H9 (cell line): ENCODE measurements around the gene PLCL1. TPM values are rescaled to one million over a fixed set of nuclear protein-coding genes. Genes with fewer than 3 reads are reported as not detected.

ENCODE experiments used
- DNase-seq: peaks from one replicate; pipeline ENCODE4 v3.0.0-alpha.2; 2017
- H2AFZ ChIP-seq: one replicate; pipeline ENCODE4 v1.6.1; 2013; ENCODE audit warnings: mild to moderate bottlenecking, low read length, control low read depth, moderate library complexity
- H2AK5ac ChIP-seq: 2 replicates; pipeline ENCODE4 v1.6.1; 2013; ENCODE audit warnings: low read length, control low read depth, mixed read lengths; ENCODE audit not compliant: insufficient read length
- H2BK120ac ChIP-seq: one replicate; pipeline ENCODE4 v1.6.1; 2013; ENCODE audit warnings: low read depth, mild to moderate bottlenecking, low read length, control low read depth, inconsistent platforms; ENCODE audit not compliant: poor library complexity, severe bottlenecking
- H2BK12ac ChIP-seq: 2 replicates; pipeline ENCODE4 v1.6.1; 2013; ENCODE audit warnings: low read length, control low read depth, mixed read lengths, low read depth; ENCODE audit not compliant: insufficient read length
- H2BK15ac ChIP-seq: 2 replicates; pipeline ENCODE4 v1.6.1; 2013; ENCODE audit warnings: low read depth, low read length, control low read depth
- H2BK20ac ChIP-seq: one replicate; pipeline ENCODE4 v1.6.1; 2013; ENCODE audit warnings: low read depth, mild to moderate bottlenecking, low read length, control low read depth, inconsistent platforms; ENCODE audit not compliant: poor library complexity, severe bottlenecking
- H2BK5ac ChIP-seq: 2 replicates; pipeline ENCODE4 v1.6.1; 2013; ENCODE audit warnings: low read length, control low read depth, mixed read lengths; ENCODE audit not compliant: insufficient read length
- H3K14ac ChIP-seq: 2 replicates; pipeline ENCODE4 v1.6.1; 2013; ENCODE audit warnings: low read length, control low read depth; ENCODE audit not compliant: insufficient read depth
- H3K18ac ChIP-seq: 2 replicates; pipeline ENCODE4 v1.6.1; 2013; ENCODE audit warnings: low read depth, mild to moderate bottlenecking, mixed read lengths, low read length, control low read depth; ENCODE audit not compliant: insufficient read length
- H3K23ac ChIP-seq: 2 replicates; pipeline ENCODE4 v1.6.1; 2013; ENCODE audit warnings: low read length, control low read depth, mixed read lengths, low read depth; ENCODE audit not compliant: insufficient read length
- H3K23me2 ChIP-seq: 2 replicates; pipeline ENCODE4 v1.6.1; 2013; ENCODE audit warnings: low read depth, mild to moderate bottlenecking, mixed read lengths, low read length, control low read depth; ENCODE audit not compliant: insufficient read length, poor library complexity, severe bottlenecking
- H3K27ac ChIP-seq: 2 replicates; pipeline ENCODE4 v1.5.1; 2013; ENCODE audit warnings: low read length, control low read depth, mixed read lengths, low read depth; ENCODE audit not compliant: insufficient read length
- H3K27me3 ChIP-seq: 2 replicates; pipeline ENCODE4 v1.6.1; 2013; ENCODE audit warnings: low read length, control low read depth, inconsistent platforms; ENCODE audit not compliant: insufficient read depth
- H3K4ac ChIP-seq: 2 replicates; pipeline ENCODE4 v1.6.1; 2013; ENCODE audit warnings: low read depth, mild to moderate bottlenecking, control low read depth, inconsistent platforms, low read length, moderate library complexity
- H3K4me1 ChIP-seq: 2 replicates; pipeline ENCODE4 v1.6.1; 2013; ENCODE audit warnings: low read length, control low read depth, inconsistent platforms; ENCODE audit not compliant: insufficient read depth
- H3K4me2 ChIP-seq: 2 replicates; pipeline ENCODE4 v1.6.1; 2013; ENCODE audit warnings: low read length, control low read depth, mixed read lengths; ENCODE audit not compliant: insufficient read length, insufficient read depth
- H3K56ac ChIP-seq: 2 replicates; pipeline ENCODE4 v1.6.1; 2013; ENCODE audit warnings: low read depth, mild to moderate bottlenecking, mixed read lengths, low read length, control low read depth; ENCODE audit not compliant: insufficient read length
- H3K79me1 ChIP-seq: 2 replicates; pipeline ENCODE4 v1.6.1; 2013; ENCODE audit warnings: low read depth, mild to moderate bottlenecking, moderate library complexity, low read length, control low read depth, inconsistent platforms; ENCODE audit not compliant: insufficient read depth, poor library complexity, severe bottlenecking
- H3K79me2 ChIP-seq: 2 replicates; pipeline ENCODE4 v1.6.1; 2013; ENCODE audit warnings: low read length, control low read depth, inconsistent platforms; ENCODE audit not compliant: insufficient read depth
- H3K9ac ChIP-seq: 2 replicates; pipeline ENCODE4 v1.6.1; 2013; ENCODE audit warnings: low read length, control low read depth, mixed read lengths; ENCODE audit not compliant: insufficient read length; ENCODE audit errors: extremely low read depth
- H3K9me3 ChIP-seq: one replicate; pipeline ENCODE4 v1.6.1; 2013; ENCODE audit warnings: low read depth, low read length, inconsistent platforms; ENCODE audit not compliant: control insufficient read depth
- H3T11ph ChIP-seq: one replicate; pipeline ENCODE4 v1.6.1; 2013; ENCODE audit warnings: mild to moderate bottlenecking, low read length, control low read depth, inconsistent platforms
- H4K20me1 ChIP-seq: one replicate; pipeline ENCODE4 v1.6.1; 2013; ENCODE audit not compliant: control insufficient read depth, insufficient read length, insufficient read depth
- H4K5ac ChIP-seq: 2 replicates; pipeline ENCODE4 v1.6.1; 2013; ENCODE audit warnings: low read depth, mild to moderate bottlenecking, mixed read lengths, low read length, control low read depth; ENCODE audit not compliant: insufficient read length
- H4K8ac ChIP-seq: replicated peaks from 2 replicates; pipeline ENCODE4 v1.6.1; 2013; ENCODE audit warnings: low read length, control low read depth, mixed read lengths, low read depth; ENCODE audit not compliant: insufficient read length
- H4K91ac ChIP-seq: 2 replicates; pipeline ENCODE4 v1.6.1; 2013; ENCODE audit warnings: low read depth, mild to moderate bottlenecking, moderate library complexity, mixed read lengths, low read length, control low read depth; ENCODE audit not compliant: insufficient read length
- H3K27ac Mint-ChIP-seq, 3 experiments: 2 replicates in 2 of 3; 3 replicates in 1 of 3; pipeline ENCODE4 v1.8.0; 2020 to 2021; ENCODE audit warnings: mixed read lengths in 3 of 3, mild to moderate bottlenecking in 1 of 3, moderate library complexity in 1 of 3
- H3K27me3 Mint-ChIP-seq: 2 replicates; pipeline ENCODE4 v1.8.0; 2021; ENCODE audit warnings: low read depth, mild to moderate bottlenecking, moderate library complexity, mixed read lengths
- H3K36me3 Mint-ChIP-seq, 3 experiments: 2 replicates in 2 of 3; 3 replicates in 1 of 3; pipeline ENCODE4 v1.8.0; 2020 to 2021; ENCODE audit warnings: low read depth in 3 of 3, mixed read lengths in 3 of 3; ENCODE audit not compliant: insufficient read depth in 1 of 3
- H3K4me1 Mint-ChIP-seq, 2 experiments: 2 replicates each; pipeline ENCODE4 v1.8.0; 2020; ENCODE audit warnings: mixed read lengths in 2 of 2
- H3K4me3 Mint-ChIP-seq, 2 experiments: 2 replicates in 1 of 2; 3 replicates in 1 of 2; pipeline ENCODE4 v1.8.0; 2020 to 2021; ENCODE audit warnings: mild to moderate bottlenecking in 2 of 2, mixed read lengths in 2 of 2, moderate library complexity in 1 of 2
- H3K9me3 Mint-ChIP-seq, 2 experiments: 2 replicates in 1 of 2; 3 replicates in 1 of 2; pipeline ENCODE4 v1.8.0; 2020; ENCODE audit warnings: mild to moderate bottlenecking in 2 of 2, mixed read lengths in 2 of 2, moderate library complexity in 1 of 2
- WGBS: extraction: QIAGEN DNeasy Blood & Tissue Kit; methylation state at CpG from one replicate; pipeline ENCODE4 v1.1.7; 2013; ENCODE audit warnings: missing lambda C conversion rate, low lambda C conversion rate, mixed read lengths; ENCODE audit not compliant: insufficient read length; ENCODE audit errors: extremely low coverage; 5-methylcytosine and 5-hydroxymethylcytosine counted together
- total RNA-seq: library from RNA; stranded (reverse); gene quantifications from 2 replicates; pipeline ENCODE4 v1.2.1, GENCODE V29; 2021
- TF ChIP-seq, protein P1 (sequence below): fragments of 200-600 bp; sonication (generic); conservative IDR thresholded peaks from 3 replicates; pipeline ENCODE4 v1.8.0; 2021; ENCODE audit warnings: antibody characterized with exemption, mild to moderate bottlenecking

The PLCL1 gene
- total RNA-seq, 1 experiment from 2014 or later: 0.04 TPM

DNA sequence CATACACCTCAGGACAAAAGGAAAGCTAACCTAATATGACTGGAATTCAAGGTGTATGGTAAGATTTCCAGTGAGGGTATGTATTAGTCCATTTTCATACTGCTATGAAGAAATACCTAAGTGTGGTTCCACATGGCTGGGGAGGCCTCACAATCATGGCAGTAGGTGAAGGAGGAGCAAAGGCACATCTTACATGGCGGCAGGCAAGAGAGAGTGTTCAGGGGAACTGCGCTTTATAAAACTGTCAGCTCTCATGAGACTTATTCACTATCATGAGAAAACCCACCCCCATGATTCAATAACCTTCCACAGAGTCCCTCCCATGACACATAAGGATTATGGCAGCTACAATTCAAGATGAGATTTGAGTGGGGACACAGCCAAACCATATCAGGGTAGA is 186.0 kb downstream of the PLCL1 start:
- WGBS: no CpG with 5 or more reads among the region's 2 CpGs
- no peak overlapping the region for H3K18ac ChIP-seq
- H3K56ac ChIP-seq: no peak overlapping the region
- no peak overlapping the region for H3K27ac Mint-ChIP-seq
- H3K9me3 ChIP-seq: no peaks in the 10 kb centered on the region
- H3T11ph ChIP-seq: no peak overlapping the region
- H3K79me1 ChIP-seq: no peaks in the 10 kb centered on the region
- H3K36me3 Mint-ChIP-seq: peaks cover 1 to 12% (median 2%) of the 10 kb centered on the region in 3 experiments; a peak in 5 of 7 replicates
- no peaks in the 10 kb centered on the region for H3K23me2 ChIP-seq
- no peaks in the 10 kb centered on the region for H3K27me3 Mint-ChIP-seq
- no peaks in the 10 kb centered on the region for H3K27me3 ChIP-seq
- H2BK20ac ChIP-seq: no peak overlapping the region
- TF ChIP-seq, protein P1, sequence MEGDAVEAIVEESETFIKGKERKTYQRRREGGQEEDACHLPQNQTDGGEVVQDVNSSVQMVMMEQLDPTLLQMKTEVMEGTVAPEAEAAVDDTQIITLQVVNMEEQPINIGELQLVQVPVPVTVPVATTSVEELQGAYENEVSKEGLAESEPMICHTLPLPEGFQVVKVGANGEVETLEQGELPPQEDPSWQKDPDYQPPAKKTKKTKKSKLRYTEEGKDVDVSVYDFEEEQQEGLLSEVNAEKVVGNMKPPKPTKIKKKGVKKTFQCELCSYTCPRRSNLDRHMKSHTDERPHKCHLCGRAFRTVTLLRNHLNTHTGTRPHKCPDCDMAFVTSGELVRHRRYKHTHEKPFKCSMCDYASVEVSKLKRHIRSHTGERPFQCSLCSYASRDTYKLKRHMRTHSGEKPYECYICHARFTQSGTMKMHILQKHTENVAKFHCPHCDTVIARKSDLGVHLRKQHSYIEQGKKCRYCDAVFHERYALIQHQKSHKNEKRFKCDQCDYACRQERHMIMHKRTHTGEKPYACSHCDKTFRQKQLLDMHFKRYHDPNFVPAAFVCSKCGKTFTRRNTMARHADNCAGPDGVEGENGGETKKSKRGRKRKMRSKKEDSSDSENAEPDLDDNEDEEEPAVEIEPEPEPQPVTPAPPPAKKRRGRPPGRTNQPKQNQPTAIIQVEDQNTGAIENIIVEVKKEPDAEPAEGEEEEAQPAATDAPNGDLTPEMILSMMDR: no peak
- H3K14ac ChIP-seq: no peak overlapping the region
- H3K4me2 ChIP-seq: no peak overlapping the region
- DNase-seq: no peak
- no peak overlapping the region for H2AFZ ChIP-seq
- H3K23ac ChIP-seq: no peak overlapping the region
- H3K79me2 ChIP-seq: no peaks in the 10 kb centered on the region
- H3K4me1 Mint-ChIP-seq: peaks cover 3 to 4% of the 10 kb centered on the region in 2 experiments; a peak in 2 of 4 replicates
- H2BK15ac ChIP-seq: no peak overlapping the region
- H4K8ac ChIP-seq: no peak overlapping the region
- no peak overlapping the region for H3K4me3 Mint-ChIP-seq
- no peak overlapping the region for H4K5ac ChIP-seq
- no peak overlapping the region for H2AK5ac ChIP-seq
- H3K27ac ChIP-seq: no peak overlapping the region
- no peak overlapping the region for H4K91ac ChIP-seq
- H3K4me1 ChIP-seq: no peaks in the 10 kb centered on the region
- no peak overlapping the region for H2BK120ac ChIP-seq
- no peak overlapping the region for H3K9ac ChIP-seq
- H3K4ac ChIP-seq: no peak overlapping the region
- no peak overlapping the region for H2BK12ac ChIP-seq
- peaks cover 7 to 8% of the 10 kb centered on the region in 2 experiments; a peak in 3 of 5 replicates for H3K9me3 Mint-ChIP-seq
- no peaks in the 10 kb centered on the region for H4K20me1 ChIP-seq
- no peak overlapping the region for H2BK5ac ChIP-seq
